A172 (cell line): Measurements from ENCODE around the gene NUDT11. TPM values are rescaled to one million over a fixed set of nuclear protein-coding genes. Genes with fewer than 3 reads are reported as not detected.
"Not testable (repeated sequence)": the region's sequence is repeated elsewhere in the genome, so short reads cannot be mapped to it uniquely, and the experiment has no call there.

Experiments used
- DNase-seq: peaks from one replicate; pipeline ENCODE4 v3.0.0-alpha.2; 2015; ENCODE audit warnings: low spot score
- total RNA-seq: library from RNA; depleted of rRNA; stranded (reverse); fragments of >200 nt; shearing (Covaris generic); gene quantifications from 2 replicates; pipeline ENCODE4 v1.2.3, GENCODE V29; 2014; rRNA removed

Gene NUDT11
- not detected in 2 replicates for total RNA-seq

- DNase-seq: no peak
These were observed at the start of gene NUDT11 for GRCh38 chrX:51496501-51497291. Gene NUDT11 (minus strand): TSS chrX:51496592. CDS start chrX:51496444, 148 bp downstream.

- DNase-seq: no peak
These were observed 24.0 kb upstream of the NUDT11 start for GRCh38 chrX:51520393-51520792.

- not testable (repeated sequence) for DNase-seq
These were observed 22.7 kb upstream of the NUDT11 start for GRCh38 chrX:51519131-51519530.

- no peak for DNase-seq
These were observed 11.2 kb upstream of the NUDT11 start for GRCh38 chrX:51507551-51507950.

- not testable (repeated sequence) for DNase-seq
These were observed 497 bp downstream of the NUDT11 start for GRCh38 chrX:51495701-51496488.

- no peak for DNase-seq
These were observed 2.0 kb downstream of the NUDT11 start for GRCh38 chrX:51494409-51494808.

GRCh38 chrX:51487960-51488267 lies 8.5 kb downstream of the NUDT11 start:
- DNase-seq: no peak

GRCh38 chrX:51484616-51485015 lies 11.8 kb downstream of the NUDT11 start:
- DNase-seq: no peak

- not testable (repeated sequence) for DNase-seq
These were observed 14.0 kb downstream of the NUDT11 start for GRCh38 chrX:51482411-51482810.

GRCh38 chrX:51476930-51477329 lies 19.5 kb downstream of the NUDT11 start:
- no peak for DNase-seq

GRCh38 chrX:51463322-51463721 lies 33.1 kb downstream of the NUDT11 start:
- no peak for DNase-seq

GRCh38 chrX:51461053-51462044 lies 35.0 kb downstream of the NUDT11 start:
- peak; percentile 14 for DNase-seq

- peak; percentile 2 for DNase-seq
These were observed 37.3 kb downstream of the NUDT11 start for GRCh38 chrX:51459125-51459524.

- DNase-seq: no peak
These were observed 39.6 kb downstream of the NUDT11 start for GRCh38 chrX:51456814-51457213.

- DNase-seq: no peak
These were observed 40.1 kb downstream of the NUDT11 start for GRCh38 chrX:51456246-51456645.

GRCh38 chrX:51440365-51440764 lies 56.0 kb downstream of the NUDT11 start:
- DNase-seq: no peak

Other genes starting within 250 kb of the NUDT11 start
- gene NUDT10, start 163.8 kb downstream of the NUDT11 start, total RNA-seq: not detected in 2 replicates
- not detected in 2 replicates for gene CENPVL3, start 122.3 kb upstream of the NUDT11 start, total RNA-seq
- not detected in 2 replicates for gene CENPVL2, start 186.2 kb upstream of the NUDT11 start, total RNA-seq
- gene CENPVL1, start 213.9 kb upstream of the NUDT11 start, total RNA-seq: not detected in 2 replicates
- gene GSPT2, start 246.8 kb upstream of the NUDT11 start, total RNA-seq: 7.3 and 8.7 TPM in 2 replicates